Amygdala (tissue), 56 donors: ENCODE data around the gene TSHZ3.

ENCODE experiments used
- DNase-seq, 56 donors: peaks; one replicate each; lab custom pipeline; 2025; lab: John Stamatoyannopoulos, UW

Gene TSHZ3

GRCh38 chr19:31254180-31254551 is 95.1 kb downstream of the TSHZ3 start:
- DNase-seq = no peak

GRCh38 chr19:31253526-31254179 is 95.6 kb downstream of the TSHZ3 start:
- no peak for DNase-seq

- DNase-seq = no peak
Measured at GRCh38 chr19:31252441-31252840, 96.8 kb downstream of the TSHZ3 start.

- DNase-seq = no peak
Measured at GRCh38 chr19:31249217-31249616, 100.0 kb downstream of the TSHZ3 start.

GRCh38 chr19:31235806-31236205 is 113.4 kb downstream of the TSHZ3 start:
- DNase-seq = no peak

- no peak for DNase-seq
Measured at GRCh38 chr19:31233295-31233800, 115.9 kb downstream of the TSHZ3 start.

GRCh38 chr19:31232871-31233270 is 116.4 kb downstream of the TSHZ3 start:
- no peak for DNase-seq

GRCh38 chr19:31232180-31232579 is 117.1 kb downstream of the TSHZ3 start:
- no peak for DNase-seq

GRCh38 chr19:31231237-31231636 is 118.0 kb downstream of the TSHZ3 start:
- no peak for DNase-seq

GRCh38 chr19:31226151-31226935 is 122.9 kb downstream of the TSHZ3 start:
- DNase-seq = no peak
